Fibroblast of pulmonary artery (primary cell): ENCODE results near the gene PCID2.

ENCODE experiments used
- DNase-seq: peaks from one replicate; pipeline ENCODE4 v3.0.0-alpha.2; 2010; ENCODE audit warnings: low read depth
- H3K4me3 ChIP-seq: replicated peaks from 2 replicates; pipeline ENCODE4 v1.5.1; 2011; ENCODE audit warnings: low read depth, mild to moderate bottlenecking, control low read depth, low read length, moderate library complexity
- CTCF ChIP-seq: IDR thresholded peaks from 2 replicates; pipeline ENCODE4 v1.5.1; 2011; ENCODE audit warnings: mild to moderate bottlenecking, control low read depth, low read length, inconsistent platforms; ENCODE audit errors: missing control alignments

The PCID2 gene

DNA sequence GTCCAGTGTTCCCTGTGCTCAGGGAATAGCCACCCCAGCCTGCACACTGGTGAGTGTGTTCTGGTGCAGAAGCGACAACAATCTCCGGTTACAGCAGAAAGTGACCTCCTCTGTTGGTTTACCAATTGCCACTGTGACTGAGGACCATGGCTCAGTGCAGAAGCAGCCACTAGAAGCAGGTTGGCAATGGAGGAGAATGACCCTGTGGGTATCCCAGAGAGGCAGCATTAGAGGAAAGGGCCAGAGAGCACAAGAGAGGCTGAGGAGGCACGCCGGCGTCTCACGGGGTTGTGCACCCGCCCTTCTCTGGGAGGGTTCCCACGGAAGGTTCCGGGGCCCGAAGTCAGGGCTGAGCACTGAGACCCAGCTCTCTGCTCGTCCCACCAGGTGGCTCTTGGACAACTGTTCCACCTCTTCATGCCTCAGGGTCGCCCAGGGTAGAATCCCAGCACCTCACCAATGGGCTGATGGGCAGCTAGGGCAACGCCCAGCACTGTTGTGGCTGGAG, 36.0 kb downstream of the PCID2 start:
- no peak for TF ChIP-seq CTCF
- H3K4me3 ChIP-seq = no peak overlapping the region
- no peak for DNase-seq

GRCh38 chr13:113171250-113172125, 37.0 kb downstream of the PCID2 start:
- DNase-seq = no peak
- H3K4me3 ChIP-seq = no peak overlapping the region
- TF ChIP-seq CTCF = no peak

- no peak for DNase-seq
- no peak for TF ChIP-seq CTCF
- H3K4me3 ChIP-seq = no peak overlapping the region
These were observed 38.0 kb downstream of the PCID2 start for GRCh38 chr13:113170511-113170910.

- H3K4me3 ChIP-seq = no peak overlapping the region
- DNase-seq = no peak
- no peak for TF ChIP-seq CTCF
These were observed 38.9 kb downstream of the PCID2 start for GRCh38 chr13:113169277-113170272.

- no peak overlapping the region for H3K4me3 ChIP-seq
- DNase-seq = no peak
- TF ChIP-seq CTCF = no peak
These were observed 40.3 kb downstream of the PCID2 start for GRCh38 chr13:113168211-113168610.

GRCh38 chr13:113167575-113167974, 40.9 kb downstream of the PCID2 start:
- TF ChIP-seq CTCF = no peak
- no peak for DNase-seq
- no peak overlapping the region for H3K4me3 ChIP-seq
